AG09319 (cell line): ENCODE measurements around the gene ZBBX.
"Not testable (repeated sequence)": the region's sequence is repeated elsewhere in the genome, so short reads cannot be mapped to it uniquely, and the experiment has no call there.

Source experiments
- DNase-seq: peaks from one replicate; pipeline ENCODE4 v3.0.0-alpha.2; 2010; ENCODE audit warnings: low read depth; ENCODE audit errors: extremely low read depth
- TF ChIP-seq, protein P1 (sequence below): IDR thresholded peaks from 2 replicates; pipeline ENCODE4 v1.5.1; 2011; ENCODE audit warnings: low read depth, mild to moderate bottlenecking, inconsistent platforms, low read length, moderate library complexity

ZBBX gene

DNA sequence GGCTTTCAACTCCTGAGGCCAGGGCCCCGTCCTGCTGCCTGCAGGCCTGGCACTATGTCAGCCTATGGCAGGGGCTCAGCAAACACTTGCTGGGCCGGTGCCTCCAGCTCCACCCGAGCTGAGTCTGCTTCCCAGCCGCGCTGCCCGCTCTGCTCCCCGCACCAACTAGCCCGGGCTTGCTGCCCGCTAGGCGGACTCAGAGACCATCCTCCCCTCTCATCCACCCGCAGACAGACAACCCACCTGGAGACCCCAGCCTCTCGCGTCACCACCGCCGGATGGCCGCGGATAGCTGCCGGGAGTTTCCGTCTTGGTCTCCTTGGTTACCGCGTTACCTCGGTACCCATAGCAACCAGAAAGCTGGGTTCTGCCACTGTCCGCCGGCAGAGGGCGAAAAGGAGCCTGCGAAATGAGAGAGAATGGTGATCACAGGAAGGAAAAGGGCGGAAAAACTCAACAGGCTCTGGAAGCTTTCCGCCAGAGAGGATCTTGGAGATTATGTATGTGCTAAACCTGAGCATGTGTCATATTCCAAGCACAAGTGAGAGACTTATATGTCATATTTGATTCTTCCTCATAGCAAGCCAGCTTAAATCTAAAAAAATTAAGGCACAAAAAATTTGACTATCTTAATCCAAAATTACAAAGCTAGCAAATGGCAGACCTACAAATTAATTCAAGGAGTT, at the start of gene ZBBX:
Gene ZBBX, minus strand, starts transcription at position 294 of the 686 bp plus-strand sequence. CDS start 7,396 bp downstream, outside the sequence.
- TF ChIP-seq, protein P1, sequence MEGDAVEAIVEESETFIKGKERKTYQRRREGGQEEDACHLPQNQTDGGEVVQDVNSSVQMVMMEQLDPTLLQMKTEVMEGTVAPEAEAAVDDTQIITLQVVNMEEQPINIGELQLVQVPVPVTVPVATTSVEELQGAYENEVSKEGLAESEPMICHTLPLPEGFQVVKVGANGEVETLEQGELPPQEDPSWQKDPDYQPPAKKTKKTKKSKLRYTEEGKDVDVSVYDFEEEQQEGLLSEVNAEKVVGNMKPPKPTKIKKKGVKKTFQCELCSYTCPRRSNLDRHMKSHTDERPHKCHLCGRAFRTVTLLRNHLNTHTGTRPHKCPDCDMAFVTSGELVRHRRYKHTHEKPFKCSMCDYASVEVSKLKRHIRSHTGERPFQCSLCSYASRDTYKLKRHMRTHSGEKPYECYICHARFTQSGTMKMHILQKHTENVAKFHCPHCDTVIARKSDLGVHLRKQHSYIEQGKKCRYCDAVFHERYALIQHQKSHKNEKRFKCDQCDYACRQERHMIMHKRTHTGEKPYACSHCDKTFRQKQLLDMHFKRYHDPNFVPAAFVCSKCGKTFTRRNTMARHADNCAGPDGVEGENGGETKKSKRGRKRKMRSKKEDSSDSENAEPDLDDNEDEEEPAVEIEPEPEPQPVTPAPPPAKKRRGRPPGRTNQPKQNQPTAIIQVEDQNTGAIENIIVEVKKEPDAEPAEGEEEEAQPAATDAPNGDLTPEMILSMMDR, result peak; percentile 90
- DNase-seq, result peak; percentile 11

DNA sequence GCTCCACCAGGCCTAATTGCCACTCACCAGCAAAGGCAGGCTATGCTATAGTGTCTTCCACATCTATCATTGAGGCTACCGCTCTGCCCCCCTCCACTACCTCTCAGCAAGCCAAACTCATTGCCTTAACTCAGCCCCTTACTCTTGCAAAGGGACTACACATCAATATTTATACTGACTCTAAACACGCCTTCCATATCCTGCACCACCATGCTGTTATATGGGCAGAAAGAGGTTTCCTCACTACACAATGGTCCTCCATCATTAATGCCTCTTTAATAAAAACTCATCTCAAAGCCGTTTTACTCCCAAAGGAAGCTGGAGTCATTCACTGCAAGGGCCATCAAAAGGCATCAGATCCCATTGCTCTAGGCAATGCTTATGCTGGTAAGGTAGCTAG, 46.9 kb upstream of the ZBBX start:
- not testable (repeated sequence) for DNase-seq

DNA sequence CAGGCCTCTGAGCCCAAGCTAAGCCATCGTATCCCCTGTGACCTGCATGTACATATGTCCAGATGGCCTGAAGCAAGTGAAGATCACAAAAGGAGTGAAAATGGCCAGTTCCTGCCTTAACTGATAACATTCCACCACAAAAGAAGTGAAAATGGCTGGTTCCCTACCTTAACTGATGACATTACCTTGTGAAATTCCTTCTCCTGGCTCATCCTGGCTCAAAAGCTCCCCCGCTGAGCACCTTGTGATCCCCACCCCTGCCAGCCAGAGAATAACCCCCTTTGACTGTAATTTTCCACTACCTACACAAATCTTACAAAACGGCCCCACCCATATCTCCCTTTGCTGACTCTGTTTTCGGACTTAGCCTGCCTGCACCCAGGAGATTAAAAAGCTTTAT, 42.3 kb upstream of the ZBBX start:
- not testable (repeated sequence) for DNase-seq

DNA sequence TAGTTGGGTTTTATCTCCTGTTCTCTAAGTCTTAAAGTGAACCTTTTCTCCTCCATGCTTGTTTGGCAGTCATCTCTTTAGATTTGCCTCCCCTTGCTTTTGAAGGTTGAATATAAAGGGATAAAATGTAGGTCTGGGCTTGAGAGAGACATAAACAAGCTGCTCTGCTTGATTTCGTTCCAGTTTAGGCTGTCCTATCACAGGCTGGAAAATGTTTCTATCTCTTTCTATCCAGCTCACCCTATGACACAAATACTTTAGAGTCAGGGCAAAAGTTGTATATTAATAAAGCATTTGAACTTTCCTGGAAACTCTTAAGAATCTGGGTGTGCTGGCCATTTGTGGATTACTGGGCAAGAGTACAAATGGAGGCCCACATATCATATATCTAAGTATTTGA, 29.5 kb upstream of the ZBBX start:
- no peak for DNase-seq
- TF ChIP-seq, protein P1, result no peak

- no peak for DNase-seq
- TF ChIP-seq, protein P1, result no peak; the same call in 1 of the 2 replicates
Measured at GRCh38 chr3:167406876-167407492, 26.9 kb upstream of the ZBBX start.

GRCh38 chr3:167397826-167398225, 17.7 kb upstream of the ZBBX start:
- TF ChIP-seq, protein P1, result no peak
- DNase-seq, result no peak

DNA sequence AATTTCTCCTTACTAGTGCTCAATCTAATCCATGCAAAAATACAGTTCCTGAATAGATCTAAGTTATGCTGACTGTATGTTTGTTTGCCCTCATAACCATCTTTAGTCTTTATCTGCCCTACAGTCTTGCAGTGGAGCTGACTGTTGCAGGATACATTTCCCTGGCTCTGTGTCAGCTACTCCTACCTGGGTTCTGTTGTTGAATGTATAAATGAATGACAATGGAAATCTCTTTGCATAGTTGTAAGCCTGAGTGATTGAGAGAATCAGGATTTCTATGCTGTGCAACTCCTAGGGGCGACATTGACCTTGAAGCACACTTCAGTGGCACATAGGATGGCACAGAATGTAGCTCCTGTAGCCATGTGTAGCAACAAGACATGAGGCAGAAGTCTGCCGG, 16.0 kb upstream of the ZBBX start:
- no peak for DNase-seq
- TF ChIP-seq, protein P1, result no peak

GRCh38 chr3:167394003-167394402, 13.9 kb upstream of the ZBBX start:
- TF ChIP-seq, protein P1, result no peak
- DNase-seq, result no peak
